ENCODE results near the gene THTPA. TPM values are rescaled to one million over a fixed set of nuclear protein-coding genes. Genes with fewer than 3 reads are reported as not detected.

THTPA gene
- total and polyA plus RNA-seq, 2 of the 13 experiments (the other 11 are each of a cell fraction or from before 2014, with no cell fraction given) = 7.4 to 8.7 TPM

- peak; percentile 86; the same call in 1 of the 2 replicates for TF ChIP-seq ZBED4 (CRISPR knock-in tag; IDR thresholded peaks at IDR 0.05; ENCODE audit: borderline replicate concordance)
- TF ChIP-seq ZBTB38 (CRISPR knock-in tag; IDR thresholded peaks at IDR 0.05) = peak; percentile 98
- TF ChIP-seq ZNF430 (CRISPR knock-in tag; IDR thresholded peaks at IDR 0.05) = peak; percentile 82
- peak; percentile 96; the same call in 1 of the 2 replicates for TF ChIP-seq ZSCAN21 (CRISPR knock-in tag; IDR thresholded peaks at IDR 0.05; ENCODE audit: borderline replicate concordance)
- TF ChIP-seq POLR2G (IDR thresholded peaks at IDR 0.05; ENCODE audit: low read depth, low read length) = no peak
- TF ChIP-seq MED1 (CRISPR knock-in tag; IDR thresholded peaks at IDR 0.05) = peak; percentile 95
- TF ChIP-seq TGIF2 (CRISPR knock-in tag; IDR thresholded peaks at IDR 0.05) = no peak
- TF ChIP-seq ZNF660 (CRISPR knock-in tag; IDR thresholded peaks at IDR 0.05; ENCODE audit: borderline replicate concordance, low read depth) = no peak; the same call in 1 of the 2 replicates
- no peak; the same call in 1 of the 2 replicates for TF ChIP-seq ZNF33B (CRISPR knock-in tag; IDR thresholded peaks at IDR 0.05)
- TF ChIP-seq, protein P1, sequence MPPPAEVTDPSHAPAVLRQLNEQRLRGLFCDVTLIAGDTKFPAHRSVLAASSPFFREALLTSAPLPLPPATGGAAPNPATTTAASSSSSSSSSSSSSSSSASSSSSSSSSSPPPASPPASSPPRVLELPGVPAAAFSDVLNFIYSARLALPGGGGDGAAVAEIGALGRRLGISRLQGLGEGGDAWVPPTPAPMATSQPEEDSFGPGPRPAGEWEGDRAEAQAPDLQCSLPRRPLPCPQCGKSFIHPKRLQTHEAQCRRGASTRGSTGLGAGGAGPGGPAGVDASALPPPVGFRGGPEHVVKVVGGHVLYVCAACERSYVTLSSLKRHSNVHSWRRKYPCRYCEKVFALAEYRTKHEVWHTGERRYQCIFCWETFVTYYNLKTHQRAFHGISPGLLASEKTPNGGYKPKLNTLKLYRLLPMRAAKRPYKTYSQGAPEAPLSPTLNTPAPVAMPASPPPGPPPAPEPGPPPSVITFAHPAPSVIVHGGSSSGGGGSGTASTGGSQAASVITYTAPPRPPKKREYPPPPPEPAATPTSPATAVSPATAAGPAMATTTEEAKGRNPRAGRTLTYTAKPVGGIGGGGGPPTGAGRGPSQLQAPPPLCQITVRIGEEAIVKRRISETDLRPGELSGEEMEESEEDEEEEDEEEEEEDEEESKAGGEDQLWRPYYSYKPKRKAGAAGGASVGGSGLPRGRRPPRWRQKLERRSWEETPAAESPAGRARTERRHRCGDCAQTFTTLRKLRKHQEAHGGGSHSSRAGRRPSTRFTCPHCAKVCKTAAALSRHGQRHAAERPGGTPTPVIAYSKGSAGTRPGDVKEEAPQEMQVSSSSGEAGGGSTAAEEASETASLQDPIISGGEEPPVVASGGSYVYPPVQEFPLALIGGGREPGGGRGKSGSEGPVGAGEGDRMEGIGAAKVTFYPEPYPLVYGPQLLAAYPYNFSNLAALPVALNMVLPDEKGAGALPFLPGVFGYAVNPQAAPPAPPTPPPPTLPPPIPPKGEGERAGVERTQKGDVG (CRISPR knock-in tag; IDR thresholded peaks at IDR 0.05; ENCODE audit: borderline replicate concordance) = peak; percentile 94; the same call in 1 of the 2 replicates
- no peak for TF ChIP-seq BATF2 (CRISPR knock-in tag; IDR thresholded peaks at IDR 0.05)
- TF ChIP-seq ZBTB7A (CRISPR knock-in tag; IDR thresholded peaks at IDR 0.05) = no peak
- peak; percentile 92 for TF ChIP-seq ETV6 (CRISPR knock-in tag; conservative IDR thresholded peaks at IDR 0.05)
- TF ChIP-seq, protein P2, sequence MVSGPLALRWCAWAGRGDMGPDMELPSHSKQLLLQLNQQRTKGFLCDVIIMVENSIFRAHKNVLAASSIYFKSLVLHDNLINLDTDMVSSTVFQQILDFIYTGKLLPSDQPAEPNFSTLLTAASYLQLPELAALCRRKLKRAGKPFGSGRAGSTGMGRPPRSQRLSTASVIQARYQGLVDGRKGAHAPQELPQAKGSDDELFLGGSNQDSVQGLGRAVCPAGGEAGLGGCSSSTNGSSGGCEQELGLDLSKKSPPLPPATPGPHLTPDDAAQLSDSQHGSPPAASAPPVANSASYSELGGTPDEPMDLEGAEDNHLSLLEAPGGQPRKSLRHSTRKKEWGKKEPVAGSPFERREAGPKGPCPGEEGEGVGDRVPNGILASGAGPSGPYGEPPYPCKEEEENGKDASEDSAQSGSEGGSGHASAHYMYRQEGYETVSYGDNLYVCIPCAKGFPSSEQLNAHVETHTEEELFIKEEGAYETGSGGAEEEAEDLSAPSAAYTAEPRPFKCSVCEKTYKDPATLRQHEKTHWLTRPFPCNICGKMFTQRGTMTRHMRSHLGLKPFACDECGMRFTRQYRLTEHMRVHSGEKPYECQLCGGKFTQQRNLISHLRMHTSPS (CRISPR knock-in tag; IDR thresholded peaks at IDR 0.05; ENCODE audit: low read depth) = peak; percentile 82
- peak; percentile 89; the same call in 1 of the 2 replicates for TF ChIP-seq FOXP4 (CRISPR knock-in tag; IDR thresholded peaks at IDR 0.05)
- peak; percentile 90; the same call in 1 of the 2 replicates for TF ChIP-seq ZNF567 (CRISPR knock-in tag; IDR thresholded peaks at IDR 0.05; ENCODE audit: borderline replicate concordance)
- peak; percentile 96; the same call in 1 of the 2 replicates for TF ChIP-seq ZNF251 (CRISPR knock-in tag; IDR thresholded peaks at IDR 0.05)
Measured at GRCh38 chr14:23588884-23589598, 33.0 kb downstream of the THTPA start (continued).

Measured in HepG2 (cell line).